Thymus (tissue), 11 donors: Measurements from ENCODE around the gene ANO2. TPM values are rescaled to one million over a fixed set of nuclear protein-coding genes. Genes with fewer than 3 reads are reported as not detected.
"Not testable (repeated sequence)": the region's sequence is repeated elsewhere in the genome, so short reads cannot be mapped to it uniquely, and the experiment has no call there.

Experiments used
- DNase-seq, 9 donors: peaks; one replicate each; pipeline ENCODE4 v3.0.0-alpha.2; 2013; ENCODE audit warnings: low spot score in 9 of 9, low read depth in 6 of 9, missing footprints in 1 of 9
- H3K27ac ChIP-seq, 2 donors: one replicate each; pipeline ENCODE4 v1.5.1; 2013; ENCODE audit warnings: control low read depth in 1 of 2, low read depth in 1 of 2, low read length in 1 of 2, mild to moderate bottlenecking in 1 of 2, moderate library complexity in 1 of 2
- H3K27me3 ChIP-seq, 2 donors: one replicate each; pipeline ENCODE4 v1.5.1; 2013; ENCODE audit warnings: low read length in 1 of 2; ENCODE audit not compliant: control insufficient read depth in 2 of 2, insufficient read depth in 1 of 2
- H3K36me3 ChIP-seq, 2 donors: one replicate each; pipeline ENCODE4 v1.5.1; 2013; ENCODE audit warnings: low read length in 1 of 2, mild to moderate bottlenecking in 1 of 2, moderate library complexity in 1 of 2; ENCODE audit not compliant: control insufficient read depth in 2 of 2, insufficient read depth in 2 of 2
- H3K4me1 ChIP-seq, 2 donors: one replicate each; pipeline ENCODE4 v1.5.1; 2013; ENCODE audit warnings: low read length in 2 of 2; ENCODE audit not compliant: control insufficient read depth in 2 of 2, insufficient read depth in 2 of 2
- H3K4me3 ChIP-seq, 2 donors: one replicate each; pipeline ENCODE4 v1.5.1; 2013; ENCODE audit warnings: low read length in 2 of 2, control low read depth in 1 of 2, mild to moderate bottlenecking in 1 of 2
- H3K9me3 ChIP-seq, 2 donors: one replicate each; pipeline ENCODE4 v1.5.1; 2013; ENCODE audit warnings: low read length in 1 of 2, mild to moderate bottlenecking in 1 of 2; ENCODE audit not compliant: control insufficient read depth in 2 of 2, insufficient read depth in 1 of 2
- WGBS: extraction: QIAGEN DNeasy Blood & Tissue Kit; methylation state at CpG from one replicate; pipeline ENCODE4 v1.1.7; 2013; 5-methylcytosine and 5-hydroxymethylcytosine counted together
- polyA plus RNA-seq: library from polyadenylated mRNA; stranded (reverse); fragments of 200-250 nt; gene quantifications from one replicate; pipeline ENCODE4 v1.2.3, GENCODE V29; 2013
- total RNA-seq: library from RNA; stranded (reverse); fragments of 120-200 nt; gene quantifications from one replicate; pipeline ENCODE4 v1.2.4, GENCODE V29; 2013
- donor health status: healthy.

Gene ANO2
- total and polyA plus RNA-seq, 2 donors: 0.57 to 1.4 TPM

DNA sequence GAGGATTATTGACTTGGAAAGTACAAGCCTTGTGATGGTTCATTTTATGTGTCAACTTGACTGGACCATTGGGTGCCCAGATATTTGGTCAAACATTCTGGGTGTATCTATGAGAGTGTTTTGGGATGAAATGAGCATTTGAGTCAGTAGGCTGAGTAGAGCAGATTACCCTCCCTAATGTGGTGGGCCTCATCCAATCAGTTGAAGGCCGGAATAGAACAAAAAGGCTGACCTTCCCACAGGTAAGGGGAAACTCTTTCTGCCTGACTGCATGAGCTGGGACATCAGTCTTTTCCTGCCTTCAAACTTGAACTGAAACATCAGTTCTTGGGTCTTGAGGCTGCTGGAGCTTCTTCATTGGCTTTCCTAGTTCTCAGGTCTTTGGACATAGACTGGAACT lies 98.1 kb downstream of the ANO2 start:
- Histone ChIP-seq H3K27ac (no peak overlapping the region), H3K4me3 (no peak overlapping the region), H3K36me3 (no peaks in the 10 kb centered on the region), H3K9me3 (no peaks in the 10 kb centered on the region), H3K27me3 (no peaks in the 10 kb centered on the region), H3K4me1 (no peaks in the 10 kb centered on the region)
- no peak for DNase-seq
- 100% methylated on average over 1 of the region's 1 CpG for WGBS

GRCh38 chr12:5840944-5841343 lies 104.1 kb downstream of the ANO2 start:
- Histone ChIP-seq H3K36me3 (no peaks in the 10 kb centered on the region), H3K9me3 (no peaks in the 10 kb centered on the region), H3K27me3 (no peaks in the 10 kb centered on the region), H3K4me1 (no peaks in the 10 kb centered on the region), H3K4me3 (no peak overlapping the region), H3K27ac (no peak overlapping the region)
- DNase-seq: no peak
- WGBS: 95% methylated on average over 9 of the region's 9 CpGs

GRCh38 chr12:5830111-5830510 lies 114.9 kb downstream of the ANO2 start:
- 47% methylated on average over 6 of the region's 6 CpGs for WGBS
- Histone ChIP-seq H3K9me3 (no peaks in the 10 kb centered on the region), H3K27me3 (no peaks in the 10 kb centered on the region), H3K27ac (no peak overlapping the region), H3K4me3 (no peak overlapping the region), H3K36me3 (no peaks in the 10 kb centered on the region), H3K4me1 (no peaks in the 10 kb centered on the region)
- no peak for DNase-seq

DNA sequence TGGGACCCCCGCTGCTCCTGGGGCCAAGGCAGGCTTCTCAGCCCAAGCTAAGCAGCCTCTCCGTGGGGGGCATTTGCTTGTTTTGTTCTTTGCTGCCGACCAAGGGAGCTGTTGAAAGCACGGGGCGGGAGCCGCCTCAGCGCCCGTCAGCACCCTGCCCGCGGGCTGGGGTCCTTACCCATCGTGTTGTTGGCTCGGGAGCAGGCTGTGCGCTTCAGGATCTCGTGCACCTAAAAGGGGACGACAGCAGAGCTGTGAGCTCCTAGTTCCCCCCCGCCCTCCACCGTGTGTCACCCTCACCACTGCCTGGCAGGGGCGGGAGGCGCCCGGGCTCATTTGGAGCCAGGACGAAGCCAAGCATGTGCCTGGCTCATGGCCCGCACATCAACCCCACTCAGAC lies 117.5 kb downstream of the ANO2 start:
- no peak overlapping the region for H3K4me3 ChIP-seq
- no peaks in the 10 kb centered on the region for H3K4me1 ChIP-seq
- H3K9me3 ChIP-seq: no peaks in the 10 kb centered on the region
- H3K27me3 ChIP-seq: no peaks in the 10 kb centered on the region
- H3K27ac ChIP-seq: no peak overlapping the region
- no peak for DNase-seq
- no peaks in the 10 kb centered on the region for H3K36me3 ChIP-seq
- WGBS: 91% methylated on average over 22 of the region's 22 CpGs

- WGBS: 78% methylated on average over 3 of the region's 3 CpGs
- not testable (repeated sequence) for DNase-seq, H3K27me3 ChIP-seq, H3K9me3 ChIP-seq, H3K4me1 ChIP-seq, H3K36me3 ChIP-seq, H3K4me3 ChIP-seq, H3K27ac ChIP-seq
Observed at GRCh38 chr12:5825761-5826160, 119.3 kb downstream of the ANO2 start.

- not testable (repeated sequence) for H3K27ac ChIP-seq, H3K9me3 ChIP-seq, H3K27me3 ChIP-seq, DNase-seq, H3K36me3 ChIP-seq, H3K4me1 ChIP-seq, H3K4me3 ChIP-seq
- WGBS: 96% methylated on average over 1 of the region's 1 CpG
Observed at GRCh38 chr12:5818877-5819276, 126.2 kb downstream of the ANO2 start.

- WGBS: 90% methylated on average over 4 of the region's 4 CpGs
- Histone ChIP-seq H3K27me3 (no peaks in the 10 kb centered on the region), H3K9me3 (peaks cover 0 to 1% of the 10 kb centered on the region in 2 donors), H3K4me1 (no peaks in the 10 kb centered on the region), H3K36me3 (no peaks in the 10 kb centered on the region), H3K27ac (no peak overlapping the region), H3K4me3 (no peak overlapping the region)
- DNase-seq: no peak
Observed at GRCh38 chr12:5817246-5817645, 127.8 kb downstream of the ANO2 start.

GRCh38 chr12:5809586-5809985 lies 135.5 kb downstream of the ANO2 start:
- Histone ChIP-seq H3K4me3 (no peak overlapping the region), H3K36me3 (no peaks in the 10 kb centered on the region), H3K27me3 (no peaks in the 10 kb centered on the region), H3K27ac (no peak overlapping the region), H3K4me1 (no peaks in the 10 kb centered on the region), H3K9me3 (peaks cover 0 to 2% of the 10 kb centered on the region in 2 donors)
- DNase-seq: no peak
- 90% methylated on average over 9 of the region's 9 CpGs for WGBS

DNA sequence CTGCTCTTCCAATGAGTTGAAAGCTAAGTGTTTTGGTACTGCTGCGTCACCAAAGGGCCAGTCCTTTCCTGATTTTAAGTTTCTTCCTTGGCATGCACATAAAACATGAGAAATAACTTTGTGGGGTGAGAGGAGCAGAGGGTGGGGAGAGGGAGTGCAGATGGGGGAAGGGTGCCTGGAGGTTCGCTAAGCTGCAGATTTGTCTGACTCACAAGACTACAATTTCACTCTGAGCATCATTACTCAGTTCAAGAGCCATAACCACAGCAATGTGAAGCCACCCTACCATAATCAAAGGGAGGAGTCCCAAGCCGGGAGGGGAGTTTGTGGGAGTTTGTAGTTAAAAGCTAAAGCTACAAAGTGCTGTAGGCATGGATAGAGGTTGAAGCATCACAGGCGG lies 136.1 kb downstream of the ANO2 start:
- Histone ChIP-seq H3K36me3 (no peaks in the 10 kb centered on the region), H3K27ac (no peak overlapping the region), H3K4me1 (no peaks in the 10 kb centered on the region), H3K9me3 (peaks cover 0 to 2% of the 10 kb centered on the region in 2 donors), H3K4me3 (no peak overlapping the region), H3K27me3 (no peaks in the 10 kb centered on the region)
- DNase-seq: no peak
- 96% methylated on average over 4 of the region's 4 CpGs for WGBS
